MM.1S (cell line): ENCODE results near the gene MPP3.

Experiments
- DNase-seq: peaks from one replicate; pipeline ENCODE4 v3.0.0-alpha.2; 2015
- H2AFZ ChIP-seq: fragments of 300-600 bp; sonication (generic); 2 replicates; pipeline ENCODE4 v1.6.0; 2016; ENCODE audit warnings: antibody characterized with exemption, low read length
- H3F3A ChIP-seq: fragments of 300-600 bp; sonication (generic); 2 replicates; pipeline ENCODE4 v1.6.1; 2016; ENCODE audit warnings: mild to moderate bottlenecking, antibody characterized with exemption, low read length, moderate library complexity, mixed read lengths; ENCODE audit not compliant: insufficient read depth
- H3K27ac ChIP-seq: fragments of 300-600 bp; sonication (generic); 2 replicates; pipeline ENCODE4 v1.5.1; 2016; ENCODE audit warnings: mild to moderate bottlenecking, low read length
- H3K27me3 ChIP-seq: fragments of 300-600 bp; sonication (generic); replicated peaks from 2 replicates; pipeline ENCODE4 v1.6.0; 2016; ENCODE audit warnings: low read length; ENCODE audit not compliant: insufficient read depth
- H3K36me3 ChIP-seq: fragments of 300-600 bp; sonication (generic); replicated peaks from 2 replicates; pipeline ENCODE4 v1.6.1; 2016; ENCODE audit warnings: mild to moderate bottlenecking, low read length, mixed read lengths; ENCODE audit not compliant: insufficient read depth
- H3K4me1 ChIP-seq: fragments of 300-600 bp; sonication (generic); 2 replicates; pipeline ENCODE4 v1.6.1; 2016; ENCODE audit warnings: low read length, mixed read lengths
- H3K4me2 ChIP-seq: fragments of 300-600 bp; sonication (generic); 2 replicates; pipeline ENCODE4 v1.6.0; 2016; ENCODE audit warnings: low read depth, low read length
- H3K4me3 ChIP-seq: fragments of 300-600 bp; sonication (generic); 2 replicates; pipeline ENCODE4 v1.5.1; 2016; ENCODE audit warnings: low read length, mixed read lengths
- H3K79me2 ChIP-seq: fragments of 300-600 bp; sonication (generic); 2 replicates; pipeline ENCODE4 v1.6.1; 2016; ENCODE audit warnings: mixed run types, low read length, mixed read lengths
- H3K9ac ChIP-seq: fragments of 300-600 bp; sonication (generic); 2 replicates; pipeline ENCODE4 v1.6.1; 2016; ENCODE audit warnings: low read length, mixed read lengths
- H3K9me2 ChIP-seq: fragments of 300-600 bp; sonication (generic); replicated peaks from 2 replicates; pipeline ENCODE4 v1.6.1; 2016; ENCODE audit warnings: mild to moderate bottlenecking, low read length, mixed read lengths; ENCODE audit not compliant: insufficient read depth
- H3K9me3 ChIP-seq: fragments of 300-600 bp; sonication (generic); replicated peaks from 2 replicates; pipeline ENCODE4 v1.6.1; 2016; ENCODE audit warnings: mild to moderate bottlenecking, low read length, mixed read lengths; ENCODE audit not compliant: insufficient read depth
- H4K20me1 ChIP-seq: fragments of 300-600 bp; sonication (generic); 2 replicates; pipeline ENCODE4 v1.6.1; 2016; ENCODE audit warnings: mild to moderate bottlenecking, low read length, moderate library complexity, mixed read lengths; ENCODE audit not compliant: insufficient read depth
- EZH2 ChIP-seq: fragments of 300-600 bp; sonication (generic); optimal IDR thresholded peaks from 2 replicates; pipeline ENCODE3; 2017; ENCODE audit warnings: low read depth, mild to moderate bottlenecking, antibody characterized with exemption, low read length, mixed read lengths
- EZH2phosphoT487 ChIP-seq: fragments of 300-600 bp; sonication (generic); IDR thresholded peaks from 2 replicates; pipeline ENCODE4 v1.6.1; 2018; ENCODE audit warnings: antibody characterized with exemption, low read length
- TF ChIP-seq, protein P1 (sequence below): fragments of 300-600 bp; sonication (generic); IDR thresholded peaks from 2 replicates; pipeline ENCODE4 v1.5.1; 2016; ENCODE audit warnings: antibody characterized with exemption, low read length, mixed read lengths

Gene MPP3

GRCh38 chr17:43810226-43810715, 22.7 kb downstream of the MPP3 start:
- no peaks in the 10 kb centered on the region for H3K9me3 ChIP-seq
- H3K27ac ChIP-seq, result no peak overlapping the region
- H3F3A ChIP-seq, result no peaks in the 10 kb centered on the region
- H3K9ac ChIP-seq, result no peak overlapping the region
- no peaks in the 10 kb centered on the region for H3K4me1 ChIP-seq
- no peaks in the 10 kb centered on the region for H3K79me2 ChIP-seq
- no peaks in the 10 kb centered on the region for H3K36me3 ChIP-seq
- TF ChIP-seq EZH2phosphoT487, result no peak
- TF ChIP-seq EZH2, result no peak
- TF ChIP-seq, protein P1, sequence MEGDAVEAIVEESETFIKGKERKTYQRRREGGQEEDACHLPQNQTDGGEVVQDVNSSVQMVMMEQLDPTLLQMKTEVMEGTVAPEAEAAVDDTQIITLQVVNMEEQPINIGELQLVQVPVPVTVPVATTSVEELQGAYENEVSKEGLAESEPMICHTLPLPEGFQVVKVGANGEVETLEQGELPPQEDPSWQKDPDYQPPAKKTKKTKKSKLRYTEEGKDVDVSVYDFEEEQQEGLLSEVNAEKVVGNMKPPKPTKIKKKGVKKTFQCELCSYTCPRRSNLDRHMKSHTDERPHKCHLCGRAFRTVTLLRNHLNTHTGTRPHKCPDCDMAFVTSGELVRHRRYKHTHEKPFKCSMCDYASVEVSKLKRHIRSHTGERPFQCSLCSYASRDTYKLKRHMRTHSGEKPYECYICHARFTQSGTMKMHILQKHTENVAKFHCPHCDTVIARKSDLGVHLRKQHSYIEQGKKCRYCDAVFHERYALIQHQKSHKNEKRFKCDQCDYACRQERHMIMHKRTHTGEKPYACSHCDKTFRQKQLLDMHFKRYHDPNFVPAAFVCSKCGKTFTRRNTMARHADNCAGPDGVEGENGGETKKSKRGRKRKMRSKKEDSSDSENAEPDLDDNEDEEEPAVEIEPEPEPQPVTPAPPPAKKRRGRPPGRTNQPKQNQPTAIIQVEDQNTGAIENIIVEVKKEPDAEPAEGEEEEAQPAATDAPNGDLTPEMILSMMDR, result no peak
- no peak overlapping the region for H3K4me3 ChIP-seq
- no peaks in the 10 kb centered on the region for H4K20me1 ChIP-seq
- DNase-seq, result no peak
- no peak overlapping the region for H3K4me2 ChIP-seq
- no peak overlapping the region for H2AFZ ChIP-seq
- no peaks in the 10 kb centered on the region for H3K9me2 ChIP-seq
- H3K27me3 ChIP-seq, result peaks cover 44% of the 10 kb centered on the region

DNA sequence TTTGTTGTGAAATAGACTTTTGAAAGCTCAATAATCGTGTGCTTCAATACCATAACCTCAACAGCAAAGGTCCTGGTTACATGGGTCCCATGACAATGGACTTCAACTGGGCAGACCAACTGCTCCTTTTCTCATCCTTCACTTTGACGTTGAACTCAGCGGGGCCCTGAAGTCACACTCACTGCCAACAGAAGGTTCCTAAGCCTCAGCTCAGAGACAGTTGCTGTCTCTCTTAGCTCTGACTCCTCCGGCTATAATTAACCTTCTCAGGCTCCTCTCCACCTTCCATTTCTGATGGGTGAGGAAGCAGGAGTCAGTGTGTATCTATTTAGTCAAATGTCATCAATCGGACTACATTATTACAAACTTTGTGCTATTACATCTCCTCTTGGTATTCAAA, 23.8 kb downstream of the MPP3 start:
- no peaks in the 10 kb centered on the region for H3K79me2 ChIP-seq
- H3K27me3 ChIP-seq, result peaks cover 43% of the 10 kb centered on the region
- H2AFZ ChIP-seq, result no peak overlapping the region
- H3K36me3 ChIP-seq, result no peaks in the 10 kb centered on the region
- no peak overlapping the region for H3K4me3 ChIP-seq
- H3K27ac ChIP-seq, result no peak overlapping the region
- no peak overlapping the region for H3K9ac ChIP-seq
- no peaks in the 10 kb centered on the region for H3F3A ChIP-seq
- no peaks in the 10 kb centered on the region for H3K4me1 ChIP-seq
- no peak for DNase-seq
- TF ChIP-seq EZH2, result no peak
- TF ChIP-seq, protein P1, result no peak
- no peak for TF ChIP-seq EZH2phosphoT487
- H3K4me2 ChIP-seq, result no peak overlapping the region
- no peaks in the 10 kb centered on the region for H4K20me1 ChIP-seq
- H3K9me3 ChIP-seq, result no peaks in the 10 kb centered on the region
- no peaks in the 10 kb centered on the region for H3K9me2 ChIP-seq

DNA sequence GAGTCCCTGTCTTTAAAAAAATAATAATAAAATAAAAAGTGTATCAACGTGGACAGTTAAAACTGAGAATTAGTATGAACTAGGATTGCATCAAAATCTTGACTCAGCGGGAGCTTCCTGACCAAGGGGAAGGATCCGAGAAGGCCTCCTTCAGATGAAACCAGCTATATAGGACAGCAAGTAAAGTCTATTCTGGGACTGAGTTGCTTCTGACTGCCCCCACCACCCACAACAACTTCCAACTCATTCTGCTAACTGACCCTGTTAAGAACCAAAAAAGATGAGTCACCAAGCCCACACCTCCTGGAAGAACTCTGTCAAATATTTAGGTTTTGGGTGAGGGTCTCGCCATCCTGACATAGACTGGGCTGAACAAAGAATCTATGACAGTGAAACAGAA, 24.9 kb downstream of the MPP3 start:
- no peaks in the 10 kb centered on the region for H3K4me1 ChIP-seq

More for the DNA sequence above, 24.9 kb downstream of the MPP3 start:
- Histone ChIP-seq H3K27ac (no peak overlapping the region), H4K20me1 (no peaks in the 10 kb centered on the region), H2AFZ (no peak overlapping the region), H3K9me2 (no peaks in the 10 kb centered on the region), H3K4me3 (no peak overlapping the region), H3F3A (no peaks in the 10 kb centered on the region), H3K9ac (no peak overlapping the region), H3K27me3 (peaks cover 44% of the 10 kb centered on the region), H3K4me2 (no peak overlapping the region), H3K79me2 (no peaks in the 10 kb centered on the region), H3K36me3 (no peaks in the 10 kb centered on the region), H3K9me3 (no peaks in the 10 kb centered on the region)
- TF ChIP-seq, protein P1, result no peak
- TF ChIP-seq EZH2 (no peak), EZH2phosphoT487 (no peak)
- DNase-seq, result no peak
